PC-9 (cell line): ENCODE results near the gene CDADC1. TPM values are rescaled to one million over a fixed set of nuclear protein-coding genes. Genes with fewer than 3 reads are reported as not detected.

ENCODE experiments used
- BruUV-seq: library from RNA; stranded (reverse); fragments of 400-500 nt; replicated peaks from 2 replicates; lab custom pipeline; 2021; lab: Mats Ljungman, UMichigan
- CTCF ChIA-PET: fragments of 300-600 bp; sonication (Branson Sonifier 250); formaldehyde crosslinking; loops from one replicate; lab custom pipeline; 2022; ENCODE audit warnings: antibody characterized with exemption; lab: Charles Lee
- POLR2A ChIA-PET: fragments of 300-600 bp; sonication (Branson Sonifier 250); formaldehyde crosslinking; loops from one replicate; lab custom pipeline; 2022; ENCODE audit warnings: antibody characterized with exemption; ENCODE audit not compliant: unreplicated experiment; lab: Charles Lee
- DNase-seq, 2 experiments: peaks; one replicate each; pipeline versions ENCODE4 v3.0.0 to v3.0.0-alpha.2; 2015 to 2022; ENCODE audit warnings: mixed read lengths in 1 of 2
- H2AFZ ChIP-seq: fragments of 200-600 bp; sonication (generic); 2 replicates; pipeline ENCODE4 v1.8.1; 2017; ENCODE audit warnings: antibody characterized with exemption
- H3F3A ChIP-seq: fragments of 200-600 bp; sonication (generic); 2 replicates; pipeline ENCODE4 v1.8.1; 2017; ENCODE audit warnings: antibody characterized with exemption, mild to moderate bottlenecking, low read depth; ENCODE audit not compliant: insufficient read depth
- H3K27ac ChIP-seq: fragments of 200-600 bp; sonication (generic); 2 replicates; pipeline ENCODE4 v1.6.1; 2016; ENCODE audit warnings: mixed run types
- H3K27me3 ChIP-seq: fragments of 200-600 bp; sonication (generic); 2 replicates; pipeline ENCODE4 v1.6.1; 2016; ENCODE audit warnings: low read depth, mixed run types; ENCODE audit not compliant: insufficient read depth
- H3K36me3 ChIP-seq: fragments of 200-600 bp; sonication (generic); 2 replicates; pipeline ENCODE4 v1.6.1; 2016; ENCODE audit warnings: low read depth, mixed run types
- H3K4me1 ChIP-seq: fragments of 200-600 bp; sonication (generic); replicated peaks from 2 replicates; pipeline ENCODE4 v1.6.1; 2016; ENCODE audit warnings: mixed run types; ENCODE audit not compliant: insufficient read depth
- H3K4me2 ChIP-seq: fragments of 200-600 bp; sonication (generic); 2 replicates; pipeline ENCODE4 v1.6.1; 2017; ENCODE audit warnings: mixed run types
- H3K4me3 ChIP-seq: fragments of 200-600 bp; sonication (generic); 2 replicates; pipeline ENCODE4 v1.6.1; 2016; ENCODE audit warnings: mixed run types
- H3K79me2 ChIP-seq: fragments of 200-600 bp; sonication (generic); 2 replicates; pipeline ENCODE4 v1.6.1; 2017; ENCODE audit warnings: low read depth, mixed run types
- H3K9me2 ChIP-seq: fragments of 200-600 bp; sonication (generic); 2 replicates; pipeline ENCODE4 v1.8.1; 2017; ENCODE audit warnings: mild to moderate bottlenecking; ENCODE audit not compliant: insufficient read depth
- H3K9me3 ChIP-seq: fragments of 200-600 bp; sonication (generic); 2 replicates; pipeline ENCODE4 v1.8.1; 2016; ENCODE audit warnings: low read depth; ENCODE audit not compliant: insufficient read depth
- H4K20me1 ChIP-seq: fragments of 200-600 bp; sonication (generic); 2 replicates; pipeline ENCODE4 v1.8.1; 2017; ENCODE audit not compliant: insufficient read depth
- CTCF ChIP-seq: fragments of 200-600 bp; sonication (generic); conservative IDR thresholded peaks from 2 replicates; pipeline ENCODE4 v1.6.1; 2017; ENCODE audit warnings: mixed run types, antibody characterized with exemption, mild to moderate bottlenecking, moderate library complexity
- EZH2 ChIP-seq: fragments of 200-600 bp; sonication (generic); IDR thresholded peaks from 2 replicates; pipeline ENCODE4 v1.8.0; 2017; ENCODE audit warnings: antibody characterized with exemption, low read depth
- intact Hi-C: fragments of 100-400 bp; cut with micrococcal nuclease; formaldehyde crosslinking; loops from one replicate; pipeline ENCODE4 v1.10.0; 2022; ENCODE audit not compliant: unreplicated experiment
- total RNA-seq: library from RNA; stranded (reverse); gene quantifications from 2 replicates; pipeline ENCODE4 v1.2.3, GENCODE V29; 2021

Gene CDADC1
- total RNA-seq, 1 experiment from 2014 or later: 12.4 TPM

GRCh38 chr13:49225223-49226042 lies 22.3 kb upstream of the CDADC1 start:
- Histone ChIP-seq H3F3A (no peaks in the 10 kb centered on the region), H3K36me3 (no peaks in the 10 kb centered on the region), H3K27me3 (peaks cover 41% of the 10 kb centered on the region), H3K4me2 (no peak overlapping the region), H3K79me2 (no peaks in the 10 kb centered on the region), H3K27ac (no peak overlapping the region), H4K20me1 (no peaks in the 10 kb centered on the region), H3K4me3 (no peak overlapping the region), H3K9me3 (no peaks in the 10 kb centered on the region), H3K4me1 (no peaks in the 10 kb centered on the region), H2AFZ (no peak overlapping the region), H3K9me2 (no peaks in the 10 kb centered on the region)
- TF ChIP-seq EZH2 (no peak), CTCF (no peak)
- intact Hi-C loops: no loop called here
- no peak for DNase-seq
- ChIA-PET CTCF (no interaction called here), POLR2A (no interaction called here)
- BruUV-seq: no TSS peak

GRCh38 chr13:49226613-49227012 lies 21.1 kb upstream of the CDADC1 start:
- intact Hi-C loops: no loop called here
- H3F3A ChIP-seq: no peaks in the 10 kb centered on the region
- CTCF ChIA-PET: no interaction called here
- H4K20me1 ChIP-seq: no peaks in the 10 kb centered on the region
- no peak overlapping the region for H3K4me2 ChIP-seq
- H3K27ac ChIP-seq: no peak overlapping the region
- H3K27me3 ChIP-seq: peaks cover 39% of the 10 kb centered on the region
- no peaks in the 10 kb centered on the region for H3K79me2 ChIP-seq
- no peaks in the 10 kb centered on the region for H3K9me3 ChIP-seq
- no peaks in the 10 kb centered on the region for H3K4me1 ChIP-seq
- POLR2A ChIA-PET: no interaction called here
- H3K36me3 ChIP-seq: no peaks in the 10 kb centered on the region
- H2AFZ ChIP-seq: no peak overlapping the region
- no peak overlapping the region for H3K4me3 ChIP-seq
- DNase-seq: no peak
- BruUV-seq: no TSS peak
- no peak for TF ChIP-seq EZH2
- no peak for TF ChIP-seq CTCF
- H3K9me2 ChIP-seq: no peaks in the 10 kb centered on the region

GRCh38 chr13:49234741-49235140 lies 13.0 kb upstream of the CDADC1 start:
- H2AFZ ChIP-seq: no peak overlapping the region
- H3K36me3 ChIP-seq: no peaks in the 10 kb centered on the region
- DNase-seq: no peak
- H4K20me1 ChIP-seq: no peaks in the 10 kb centered on the region
- H3K79me2 ChIP-seq: no peaks in the 10 kb centered on the region
- TF ChIP-seq EZH2 (no peak), CTCF (no peak)
- intact Hi-C loops: no loop called here
- no peaks in the 10 kb centered on the region for H3K9me2 ChIP-seq
- peaks cover 33% of the 10 kb centered on the region for H3K27me3 ChIP-seq
- no peaks in the 10 kb centered on the region for H3K9me3 ChIP-seq
- ChIA-PET POLR2A (no interaction called here), CTCF (no interaction called here)
- H3K4me3 ChIP-seq: no peak overlapping the region
- H3F3A ChIP-seq: 0 out of 2 replicates have a peak, but pooled peaks cover 11% of the 10 kb centered on the region
- H3K4me2 ChIP-seq: no peak overlapping the region
- BruUV-seq: no TSS peak
- H3K27ac ChIP-seq: no peak overlapping the region
- H3K4me1 ChIP-seq: peaks cover 8% of the 10 kb centered on the region; the same call in 1 of the 2 replicates
